VCaP (cell line): ENCODE data around the gene MEIS2.

ENCODE experiments used
- H3K27ac ChIP-seq: fragments of 450-650 bp; 2 replicates; pipeline ENCODE4 v1.5.1; 2017
- TF ChIP-seq, protein P1 (sequence below): fragments of 450-650 bp; conservative IDR thresholded peaks from 2 replicates; pipeline ENCODE4 v1.5.1; 2017; ENCODE audit warnings: mild to moderate bottlenecking, moderate library complexity

MEIS2 gene

DNA sequence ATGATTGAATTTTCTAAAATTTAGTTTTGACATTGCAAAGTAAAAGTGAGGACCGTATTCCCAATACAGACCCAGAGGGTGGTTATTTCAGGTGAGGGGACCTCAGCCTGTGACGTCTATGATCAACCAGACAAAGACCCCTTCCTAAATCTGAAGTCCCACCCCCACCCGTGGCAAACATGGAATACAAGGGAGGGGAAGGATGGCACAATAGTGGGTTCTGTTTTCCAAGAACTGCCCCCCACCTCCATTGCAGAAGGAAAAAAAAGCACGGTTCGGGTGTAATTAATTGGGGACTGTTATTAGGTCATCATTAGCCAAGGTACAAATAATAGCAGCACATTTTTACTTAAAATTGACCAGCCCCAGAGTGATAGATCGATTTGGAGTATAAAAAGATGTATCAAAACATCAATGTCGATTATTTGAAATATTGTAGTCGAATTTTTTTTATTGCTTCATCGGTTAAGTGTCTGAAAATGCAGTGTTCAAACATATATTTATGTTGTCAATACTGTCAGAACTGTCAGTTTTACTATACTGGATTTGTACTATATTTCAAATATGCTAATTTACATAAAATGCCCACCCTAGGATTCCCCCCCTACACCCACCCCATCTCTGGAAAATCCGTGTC lies 7.5 kb upstream of the MEIS2 start:
- TF ChIP-seq, protein P1, sequence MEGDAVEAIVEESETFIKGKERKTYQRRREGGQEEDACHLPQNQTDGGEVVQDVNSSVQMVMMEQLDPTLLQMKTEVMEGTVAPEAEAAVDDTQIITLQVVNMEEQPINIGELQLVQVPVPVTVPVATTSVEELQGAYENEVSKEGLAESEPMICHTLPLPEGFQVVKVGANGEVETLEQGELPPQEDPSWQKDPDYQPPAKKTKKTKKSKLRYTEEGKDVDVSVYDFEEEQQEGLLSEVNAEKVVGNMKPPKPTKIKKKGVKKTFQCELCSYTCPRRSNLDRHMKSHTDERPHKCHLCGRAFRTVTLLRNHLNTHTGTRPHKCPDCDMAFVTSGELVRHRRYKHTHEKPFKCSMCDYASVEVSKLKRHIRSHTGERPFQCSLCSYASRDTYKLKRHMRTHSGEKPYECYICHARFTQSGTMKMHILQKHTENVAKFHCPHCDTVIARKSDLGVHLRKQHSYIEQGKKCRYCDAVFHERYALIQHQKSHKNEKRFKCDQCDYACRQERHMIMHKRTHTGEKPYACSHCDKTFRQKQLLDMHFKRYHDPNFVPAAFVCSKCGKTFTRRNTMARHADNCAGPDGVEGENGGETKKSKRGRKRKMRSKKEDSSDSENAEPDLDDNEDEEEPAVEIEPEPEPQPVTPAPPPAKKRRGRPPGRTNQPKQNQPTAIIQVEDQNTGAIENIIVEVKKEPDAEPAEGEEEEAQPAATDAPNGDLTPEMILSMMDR, result no peak
- H3K27ac ChIP-seq, result no peak overlapping the region

DNA sequence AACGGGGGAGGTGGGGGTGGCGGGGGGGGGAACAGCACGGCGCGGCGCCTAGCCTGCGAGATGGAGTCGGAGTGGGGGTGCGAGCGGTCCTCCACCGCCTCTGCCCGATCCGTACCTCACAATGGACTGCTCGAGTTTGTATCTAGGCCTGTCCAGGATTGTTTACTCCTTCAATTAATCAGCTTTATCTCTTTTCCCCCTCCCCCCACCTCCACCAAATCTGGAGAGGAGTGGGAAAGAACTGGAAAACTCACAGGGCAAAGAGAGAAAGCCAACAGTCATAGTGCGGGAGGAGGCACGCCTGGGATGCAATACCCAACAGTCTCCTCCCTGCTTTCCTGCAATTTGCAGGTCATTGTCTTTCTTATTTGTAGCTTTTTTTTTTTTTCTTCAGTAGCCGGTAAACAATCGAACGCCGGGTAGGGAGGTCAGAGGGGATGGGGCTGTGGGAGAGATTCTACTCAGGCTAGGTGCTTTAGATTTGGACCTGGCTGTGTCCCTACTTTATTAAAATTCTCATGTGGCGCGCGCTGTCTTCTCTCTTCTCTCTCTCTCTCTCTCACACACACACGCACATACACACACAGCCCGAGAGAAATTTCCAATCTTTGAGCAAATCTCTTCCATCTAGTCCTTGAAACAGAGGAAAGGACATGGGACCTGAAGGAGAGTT lies 6.9 kb upstream of the MEIS2 start:
- TF ChIP-seq, protein P1, result no peak
- H3K27ac ChIP-seq, result no peak overlapping the region

DNA sequence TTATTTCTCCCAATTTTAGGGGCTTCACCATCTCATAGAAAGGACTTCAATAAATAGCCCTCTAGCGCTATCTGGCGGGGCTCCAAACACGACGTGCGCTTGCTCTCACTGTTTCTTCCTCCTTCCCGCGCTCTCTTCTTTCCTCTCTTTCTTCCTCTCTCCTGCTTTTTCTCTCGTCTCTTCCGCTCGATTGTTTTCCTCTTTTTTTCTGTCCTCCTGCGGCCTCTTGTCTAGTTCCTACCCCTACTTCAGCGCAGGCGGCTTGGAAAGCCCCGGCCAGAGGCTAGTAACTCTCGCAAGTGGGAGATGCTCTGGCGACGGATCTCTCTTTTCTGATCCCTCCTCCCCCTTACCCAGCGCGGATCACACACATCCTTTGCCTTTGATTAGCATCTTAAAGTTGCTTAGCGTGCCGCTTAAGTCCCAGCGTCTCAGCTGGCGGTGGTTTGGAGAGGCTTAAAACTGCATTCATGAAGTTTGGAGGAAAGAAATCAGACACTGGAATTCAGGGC lies 6.2 kb upstream of the MEIS2 start:
- H3K27ac ChIP-seq, result no peak overlapping the region
- TF ChIP-seq, protein P1, result no peak

DNA sequence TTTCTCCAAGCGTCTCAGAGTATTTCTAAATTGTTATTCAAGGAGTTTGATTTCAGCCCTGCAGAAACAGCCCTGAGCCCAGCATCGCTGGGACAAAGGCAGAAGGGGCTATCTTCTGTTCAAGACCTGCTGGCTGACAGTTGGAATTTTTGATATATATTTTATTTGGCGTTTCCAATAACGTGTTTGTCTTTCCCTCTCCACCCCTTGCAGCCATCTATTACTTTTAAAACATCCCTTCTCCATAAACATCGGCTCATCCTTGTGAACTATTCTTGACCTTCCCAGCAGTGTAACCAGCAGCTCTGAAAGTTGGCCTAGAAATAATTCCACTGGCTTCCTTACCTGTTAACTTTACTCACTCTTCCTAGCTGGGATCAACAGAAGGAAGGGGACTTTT lies 5.5 kb upstream of the MEIS2 start:
- TF ChIP-seq, protein P1, result no peak
- H3K27ac ChIP-seq, result no peak overlapping the region

DNA sequence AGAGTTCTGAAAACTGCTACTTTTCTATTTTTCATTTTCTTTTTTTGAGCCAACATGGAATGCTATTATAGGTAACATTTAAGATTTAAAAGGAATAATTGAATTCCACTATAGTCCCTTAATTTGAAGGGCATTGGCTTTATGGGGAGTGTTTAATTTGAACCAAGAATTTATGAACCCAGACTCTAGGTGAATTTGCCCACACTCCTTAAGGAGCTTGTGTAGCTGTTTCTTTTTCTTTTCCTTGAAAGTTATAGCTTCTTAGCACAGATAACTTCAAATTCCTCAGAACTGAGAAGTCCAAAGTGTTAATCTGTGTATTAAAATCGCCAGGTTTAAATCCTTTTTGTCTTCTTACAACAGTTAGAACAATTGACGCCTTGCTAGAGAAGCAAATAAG lies 4.7 kb upstream of the MEIS2 start:
- TF ChIP-seq, protein P1, result no peak

DNA sequence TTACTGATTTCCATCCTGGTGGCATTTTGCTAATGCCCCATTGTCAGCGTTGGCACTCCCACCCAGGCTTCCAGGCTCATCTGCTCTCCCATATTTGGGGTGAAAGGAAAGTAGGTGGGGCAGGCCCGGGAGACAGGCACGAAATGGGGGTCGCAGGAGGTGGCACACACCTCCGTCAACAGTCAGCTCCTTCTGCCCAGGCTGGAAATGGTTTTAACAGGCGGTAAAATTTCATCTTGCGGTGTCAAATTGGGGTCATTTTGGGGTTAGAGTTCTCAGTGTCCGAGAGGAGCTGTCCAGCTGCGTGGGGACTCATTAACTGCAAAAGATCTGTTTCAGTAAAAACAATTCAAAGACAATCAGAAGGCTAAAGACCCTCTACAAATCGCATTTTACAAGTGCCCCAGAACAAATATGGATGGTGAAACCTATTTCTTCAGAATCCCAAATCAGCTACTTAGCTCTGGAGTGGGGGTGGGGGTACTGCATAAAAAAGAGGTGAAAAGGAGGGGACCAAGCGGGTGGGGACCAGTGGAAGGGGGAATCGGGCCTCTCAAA lies 4.2 kb upstream of the MEIS2 start:
- TF ChIP-seq, protein P1, result no peak
- H3K27ac ChIP-seq, result no peak overlapping the region

More for the DNA sequence above, 4.7 kb upstream of the MEIS2 start:
- H3K27ac ChIP-seq, result no peak overlapping the region
